ENCODE data around the gene DOCK9.
"Not testable (repeated sequence)": the region's sequence is repeated elsewhere in the genome, so short reads cannot be mapped to it uniquely, and the experiment has no call there.

The DOCK9 gene

DNA sequence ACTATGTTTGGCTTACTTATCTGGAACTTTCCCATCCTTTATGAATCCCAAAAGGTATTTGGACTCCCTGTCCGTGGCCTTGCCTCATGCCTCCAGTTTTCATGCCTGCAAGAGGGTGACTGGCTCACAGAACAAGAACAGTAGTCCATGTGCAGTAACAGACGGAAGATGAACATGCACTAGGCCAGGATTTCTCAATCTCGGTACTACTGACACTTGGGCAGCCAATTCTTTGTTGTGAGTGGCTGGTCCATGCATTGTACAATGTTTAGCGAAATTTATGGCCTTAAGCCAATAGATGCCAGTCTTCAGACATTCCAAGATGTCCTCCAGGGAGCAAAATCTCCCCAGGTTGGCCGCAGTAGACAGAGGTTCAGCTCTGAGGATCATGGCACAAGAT, 61.9 kb downstream of the DOCK9 start:
- no peak for DNase-seq

DNA sequence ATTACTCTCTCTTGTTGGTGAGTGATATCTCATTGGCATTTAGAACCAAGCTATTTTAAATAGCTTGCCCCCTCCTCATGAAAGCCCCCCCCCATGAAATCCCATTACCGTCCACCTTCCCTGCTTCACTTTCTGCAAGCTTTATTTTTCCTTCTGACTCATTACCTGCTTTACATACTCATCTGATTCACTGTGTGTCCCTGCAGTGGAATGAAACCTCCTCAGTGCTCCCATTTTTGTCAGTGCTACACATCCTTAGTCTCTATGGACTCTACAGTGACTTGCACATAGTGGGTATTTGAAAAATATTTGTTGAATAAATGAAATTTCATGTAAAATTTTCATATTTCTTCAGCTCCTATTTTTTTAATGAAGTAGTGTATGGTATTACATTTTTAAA, 62.3 kb downstream of the DOCK9 start:
- no peak for DNase-seq

DNA sequence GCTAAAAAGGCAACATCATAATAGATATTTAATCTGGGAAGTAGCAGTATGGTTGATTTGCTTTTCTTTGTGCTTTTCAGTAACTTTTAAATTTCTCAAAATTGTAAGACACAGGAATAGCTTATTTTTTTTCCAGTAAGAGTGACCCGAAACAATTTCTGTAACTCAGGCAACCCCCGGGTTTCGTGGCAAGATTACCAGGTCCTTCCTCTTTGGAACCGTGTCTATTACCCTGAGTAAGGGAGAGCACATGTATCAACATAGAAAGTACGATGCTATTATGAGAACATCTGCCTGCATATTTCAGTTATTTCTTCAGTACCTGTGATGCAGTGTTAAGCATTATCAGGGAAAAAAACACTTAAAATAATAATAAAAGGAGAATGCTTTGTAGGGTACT, 64.1 kb downstream of the DOCK9 start:
- DNase-seq = no peak

DNA sequence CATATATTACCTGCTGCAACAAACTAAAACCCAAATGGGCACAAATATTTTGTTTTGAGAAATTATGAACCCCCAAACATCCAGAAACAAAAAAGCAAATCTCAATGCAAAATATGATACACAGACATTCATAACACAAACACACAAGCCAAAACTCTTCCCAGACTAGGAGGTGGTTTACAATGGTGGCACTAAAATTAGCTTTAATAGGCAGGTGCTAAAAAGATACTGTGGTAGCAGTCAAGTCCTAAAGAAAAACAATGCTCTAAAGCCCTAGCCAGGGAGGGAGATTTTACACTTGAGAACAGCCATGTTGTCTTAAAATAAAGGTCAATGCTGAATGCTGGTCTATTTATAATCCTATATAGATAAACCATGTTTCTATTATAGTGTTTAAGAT, 65.0 kb downstream of the DOCK9 start:
- DNase-seq = no peak

DNA sequence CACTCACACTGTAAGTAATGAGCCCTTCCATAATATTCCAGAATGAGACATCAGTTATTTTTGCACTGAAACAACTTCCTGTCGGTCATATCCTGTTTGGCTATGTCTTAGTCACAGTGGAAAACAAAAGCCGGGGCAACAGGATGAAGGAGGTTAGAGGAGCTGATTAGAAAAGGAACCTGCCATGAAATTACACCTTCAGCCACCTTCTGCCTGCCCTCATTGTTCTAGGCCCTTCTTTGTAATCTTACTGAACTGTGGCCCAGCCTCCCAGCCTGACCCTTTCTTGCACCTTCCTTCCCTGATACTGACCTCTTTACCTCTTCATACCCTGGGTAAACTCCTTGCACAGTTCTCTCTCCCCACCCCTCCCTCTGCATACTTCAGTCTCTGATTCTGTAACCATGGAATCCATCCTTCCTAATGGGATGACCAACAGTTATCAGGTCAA, 67.3 kb downstream of the DOCK9 start:
- DNase-seq = no peak

DNA sequence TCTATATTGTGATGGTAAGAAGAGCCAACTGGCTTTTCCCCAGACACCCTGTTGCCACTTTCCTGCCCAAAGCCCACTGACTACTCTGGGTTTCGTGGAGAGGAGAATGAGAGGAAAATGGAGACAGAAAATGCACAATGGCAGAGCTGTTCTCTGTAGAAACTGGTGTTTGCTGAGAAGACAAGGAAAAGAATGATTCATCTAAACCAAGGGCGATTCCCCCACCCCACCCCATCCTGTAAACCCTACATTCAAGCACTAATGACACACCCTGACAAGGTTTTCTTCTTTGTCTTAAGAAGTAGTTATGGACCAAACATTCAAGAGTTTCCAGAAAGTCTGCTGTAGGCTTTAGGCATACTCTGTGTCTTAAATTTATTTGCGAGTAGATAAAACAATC, 68.8 kb downstream of the DOCK9 start:
- no peak for DNase-seq

DNA sequence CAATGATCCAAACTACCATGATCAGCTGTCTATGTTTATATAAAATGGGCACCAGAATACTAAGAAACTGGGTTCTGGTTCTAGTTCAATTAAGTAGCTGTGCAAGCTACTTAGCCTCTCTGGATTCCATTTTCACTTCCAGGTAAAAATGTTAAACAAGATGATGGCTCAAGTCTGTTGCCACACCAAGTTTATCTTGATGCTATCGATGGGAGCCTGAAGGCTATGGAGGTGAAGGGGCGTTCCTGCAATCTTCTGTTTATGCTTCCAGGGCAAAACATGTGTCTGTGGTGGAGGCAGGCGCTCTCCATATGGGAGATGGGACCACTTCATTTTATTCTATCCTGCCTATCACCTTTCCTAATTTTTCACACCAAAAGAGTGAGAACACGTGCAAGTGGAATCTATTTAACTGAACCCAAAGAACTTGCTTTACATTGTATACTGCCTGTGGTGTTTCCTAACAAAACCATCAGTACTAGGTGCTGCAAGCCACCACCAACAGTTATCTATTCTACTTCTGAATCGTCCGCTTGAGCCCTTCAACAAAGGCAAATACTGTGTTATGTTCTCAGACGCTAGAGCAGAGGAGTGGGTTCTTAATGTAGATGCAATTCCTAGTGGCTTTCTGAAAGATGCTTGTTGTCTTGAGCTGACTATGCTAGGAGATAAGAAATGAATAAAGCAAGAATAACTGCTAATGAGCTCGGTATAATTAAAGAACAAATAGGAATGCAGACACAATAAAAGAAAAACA, 70.9 kb downstream of the DOCK9 start:
- DNase-seq = no peak

DNA sequence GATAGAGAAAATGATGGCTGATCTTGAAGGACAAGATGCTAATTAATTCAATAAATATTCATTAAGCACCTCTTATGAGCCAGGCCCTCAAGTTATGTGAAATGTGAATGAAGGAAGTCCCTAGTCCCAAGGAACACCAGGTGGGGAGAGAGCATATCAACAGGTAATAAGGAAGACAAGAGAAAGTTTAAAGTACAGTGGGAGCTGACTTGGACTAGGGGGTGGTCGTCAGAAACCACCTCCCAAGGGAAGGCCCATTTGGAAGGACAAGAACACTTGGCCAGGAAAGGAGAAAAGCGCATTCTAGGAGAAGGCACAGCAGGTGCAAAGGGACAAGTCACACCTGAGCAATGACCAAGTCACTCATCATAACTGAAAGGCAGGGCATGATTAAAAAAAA, 72.7 kb downstream of the DOCK9 start:
- no peak for DNase-seq

DNA sequence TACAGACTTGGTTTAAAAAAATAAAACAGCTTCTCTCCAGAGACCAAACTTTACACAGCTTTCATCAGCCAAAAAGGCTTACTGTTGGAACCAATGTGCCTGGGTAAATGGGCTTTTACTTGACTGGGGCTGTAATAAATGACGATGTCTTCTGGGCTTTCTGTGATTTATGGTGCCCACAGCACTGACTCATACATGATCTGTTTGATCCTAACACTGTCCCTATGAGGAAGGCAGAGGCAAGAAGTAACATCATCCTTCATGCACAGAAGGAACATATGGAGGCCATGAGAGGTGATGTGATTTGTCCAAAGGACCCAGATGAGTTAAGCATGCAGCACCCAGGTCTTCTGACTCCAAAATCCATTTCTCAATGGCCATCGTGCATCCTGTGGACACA, 77.4 kb downstream of the DOCK9 start:
- no peak for DNase-seq

DNA sequence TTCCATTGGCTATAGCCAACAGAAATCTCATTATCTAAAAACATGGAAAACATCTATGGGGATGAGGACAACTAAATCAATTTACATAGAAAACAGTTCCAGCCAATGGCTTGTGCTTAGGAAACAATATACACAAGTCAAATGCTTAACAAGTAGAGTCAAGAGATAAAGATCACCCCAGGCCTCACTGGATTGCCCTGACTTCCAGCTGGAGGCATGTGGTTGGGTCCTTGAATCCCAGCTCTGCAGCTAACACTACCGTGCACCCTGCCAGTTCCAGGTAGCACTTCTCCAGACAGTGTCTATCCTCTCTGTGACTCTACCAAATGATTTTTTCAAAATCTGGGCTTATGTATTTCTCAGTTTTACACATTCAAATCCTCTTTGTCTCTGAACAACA, 80.2 kb downstream of the DOCK9 start:
- DNase-seq = no peak

DNA sequence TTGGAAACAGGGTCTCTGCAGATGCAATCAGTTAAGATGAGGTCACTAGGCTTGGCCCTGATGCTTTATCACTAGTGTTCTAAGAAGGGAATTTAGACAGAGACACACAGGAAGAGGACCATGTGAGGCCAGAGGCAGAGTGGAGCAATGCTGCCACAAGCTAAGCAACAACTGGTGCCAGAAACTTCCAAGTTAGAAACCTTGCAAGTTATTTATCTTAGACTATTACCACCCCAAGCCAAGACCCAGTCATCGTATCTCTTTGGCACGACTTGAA, 81.1 kb downstream of the DOCK9 start:
- DNase-seq = no peak

DNA sequence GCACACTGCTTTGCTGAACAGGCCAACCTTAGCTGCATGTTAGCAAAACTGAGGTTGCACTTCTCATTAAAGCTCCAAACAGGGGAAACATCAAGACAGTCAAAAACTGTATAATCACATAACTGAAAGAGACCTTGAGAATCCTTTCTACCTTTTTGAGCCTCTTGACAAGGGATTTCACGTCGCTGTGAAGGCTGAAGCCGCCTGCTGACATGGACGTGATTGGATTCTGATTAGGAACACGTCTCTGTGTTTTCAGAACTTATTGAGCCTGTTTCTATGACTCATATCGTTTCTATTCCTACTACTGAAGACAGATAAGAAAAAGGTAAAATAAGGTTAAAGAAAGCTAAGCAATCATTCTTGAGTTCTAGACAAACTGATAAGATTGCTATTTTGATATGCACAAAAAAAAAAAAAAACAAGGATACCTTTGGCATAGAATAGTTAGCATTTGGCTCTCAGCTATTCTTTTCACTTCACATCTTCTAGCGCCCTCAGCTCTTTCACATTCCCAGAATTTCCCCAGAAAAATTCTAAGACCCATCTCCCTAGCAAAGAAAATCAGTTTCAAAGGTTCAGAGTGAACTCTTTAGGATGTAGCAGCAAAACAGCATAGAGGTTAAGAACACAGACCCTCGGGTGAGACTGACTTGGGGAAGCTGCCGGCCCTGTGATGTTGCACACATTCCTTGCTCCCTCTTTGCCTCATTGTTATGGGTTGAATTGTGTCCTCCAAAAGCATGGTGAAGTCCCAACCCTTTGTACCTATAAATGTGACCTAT, 81.6 kb downstream of the DOCK9 start:
- no peak for DNase-seq

DNA sequence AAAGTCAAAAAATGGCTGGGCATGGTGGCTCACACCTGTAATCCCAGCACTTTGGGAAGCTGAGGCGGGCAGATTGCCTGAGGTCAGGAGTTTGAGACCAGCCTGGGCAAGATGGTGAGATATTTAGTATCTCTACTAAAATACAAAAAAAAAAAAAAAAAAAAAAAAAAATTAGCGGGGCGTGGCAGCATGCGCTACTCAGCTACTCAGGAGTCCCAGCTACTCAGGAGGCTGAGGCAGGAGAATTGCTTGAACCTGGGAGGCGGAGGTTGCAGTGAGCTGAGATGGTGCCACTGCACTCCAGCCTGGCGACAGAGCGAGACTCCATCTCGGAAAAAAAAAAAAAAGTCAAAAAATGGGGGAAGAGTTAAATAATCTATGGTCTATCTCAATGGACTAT, 83.0 kb downstream of the DOCK9 start:
- not testable (repeated sequence) for DNase-seq

DNA sequence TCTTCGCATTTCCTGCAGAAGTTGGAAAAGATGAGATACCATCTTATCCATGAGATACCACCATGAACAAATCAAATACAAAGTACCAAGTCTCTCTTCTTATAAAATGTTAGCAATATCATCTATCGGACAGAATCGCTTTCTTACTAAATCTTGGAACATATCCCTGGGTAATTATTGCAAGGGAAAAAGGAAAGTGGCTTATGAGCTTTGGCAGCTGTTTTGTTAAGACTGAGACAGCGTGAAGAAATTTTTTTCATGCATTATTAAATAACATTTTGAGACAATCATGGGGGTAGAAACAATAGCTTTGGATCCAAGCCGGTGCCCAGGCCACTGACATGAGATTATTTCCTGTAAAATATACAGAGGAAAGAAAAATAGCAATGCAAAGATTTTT, 84.5 kb downstream of the DOCK9 start:
- DNase-seq = no peak

DNA sequence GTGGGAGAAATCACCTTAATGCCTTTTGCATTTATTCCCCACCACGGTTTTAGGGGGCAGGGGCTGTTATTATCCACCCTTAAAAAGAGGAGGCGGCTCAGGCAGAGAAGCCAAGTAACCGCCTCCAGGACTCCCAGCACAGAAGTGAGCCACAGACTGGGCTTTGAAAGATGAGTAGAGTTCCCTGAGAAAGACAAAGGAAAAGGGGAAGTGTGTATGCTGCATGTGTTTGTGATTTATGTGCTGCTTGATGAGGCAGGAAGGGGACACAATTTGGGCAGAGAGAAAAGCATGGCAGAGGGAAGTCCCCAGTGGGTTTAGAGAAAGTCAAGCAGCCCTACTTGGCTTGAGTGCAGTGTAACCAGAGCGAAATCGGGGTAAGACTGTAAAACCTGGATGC, 85.0 kb downstream of the DOCK9 start:
- DNase-seq = no peak

DNA sequence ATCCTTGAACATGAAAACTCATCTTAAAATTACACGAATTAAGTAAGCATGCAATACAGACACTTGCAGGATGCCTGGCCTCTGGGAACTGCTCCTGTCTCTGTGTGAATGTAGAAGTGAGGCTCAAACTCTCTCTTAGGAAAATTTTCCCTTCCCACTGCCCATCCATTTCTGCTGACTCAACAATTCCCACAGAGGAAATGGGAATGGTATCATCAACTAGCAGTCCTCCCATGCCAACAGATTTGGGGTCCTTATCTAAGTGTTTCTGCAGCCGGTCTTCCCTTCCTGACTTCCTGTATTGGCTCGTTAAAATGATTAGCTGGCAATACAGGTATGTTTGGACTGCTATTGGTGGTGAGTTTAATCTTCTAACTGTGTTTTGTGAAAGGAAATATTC, 85.8 kb downstream of the DOCK9 start:
- DNase-seq = no peak

DNA sequence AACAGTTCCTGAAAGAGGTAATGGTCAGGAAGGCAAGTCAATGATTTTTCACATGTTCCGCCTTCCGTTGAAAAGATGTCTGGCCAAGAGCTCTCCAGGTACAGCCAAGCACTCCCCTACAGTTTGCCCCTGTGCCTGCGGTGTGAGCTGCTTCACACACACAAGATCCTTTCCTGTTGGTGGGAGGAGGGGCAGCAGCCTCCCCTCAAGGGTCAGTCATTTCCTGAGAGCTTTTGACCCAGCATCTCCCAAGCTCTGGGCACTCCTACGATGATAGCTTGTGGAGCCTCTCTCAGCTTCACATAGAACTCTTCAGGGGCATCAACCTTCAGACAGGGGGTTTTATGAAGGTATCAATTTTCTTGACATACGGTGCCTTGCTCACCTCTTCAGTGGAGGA, 86.9 kb downstream of the DOCK9 start:
- no peak for DNase-seq

DNA sequence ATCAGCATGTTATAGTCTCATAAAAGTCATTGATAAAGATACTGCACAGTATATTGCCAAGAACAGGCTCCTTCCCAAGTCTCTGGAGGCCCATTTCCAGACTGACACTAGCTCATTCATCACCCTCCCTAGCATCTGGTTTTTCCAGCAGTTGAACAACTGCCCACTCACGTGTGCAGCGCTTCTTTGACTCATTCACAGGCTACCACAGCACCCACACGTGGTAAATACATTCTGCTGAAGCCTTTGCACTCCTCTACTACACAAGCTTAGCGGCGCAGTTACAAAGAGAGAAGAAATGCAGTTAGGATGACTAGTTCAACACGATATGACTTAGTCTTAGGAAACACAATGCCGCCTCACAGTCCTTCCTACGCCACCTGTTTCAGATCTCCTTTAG, 87.7 kb downstream of the DOCK9 start:
- no peak for DNase-seq

DNA sequence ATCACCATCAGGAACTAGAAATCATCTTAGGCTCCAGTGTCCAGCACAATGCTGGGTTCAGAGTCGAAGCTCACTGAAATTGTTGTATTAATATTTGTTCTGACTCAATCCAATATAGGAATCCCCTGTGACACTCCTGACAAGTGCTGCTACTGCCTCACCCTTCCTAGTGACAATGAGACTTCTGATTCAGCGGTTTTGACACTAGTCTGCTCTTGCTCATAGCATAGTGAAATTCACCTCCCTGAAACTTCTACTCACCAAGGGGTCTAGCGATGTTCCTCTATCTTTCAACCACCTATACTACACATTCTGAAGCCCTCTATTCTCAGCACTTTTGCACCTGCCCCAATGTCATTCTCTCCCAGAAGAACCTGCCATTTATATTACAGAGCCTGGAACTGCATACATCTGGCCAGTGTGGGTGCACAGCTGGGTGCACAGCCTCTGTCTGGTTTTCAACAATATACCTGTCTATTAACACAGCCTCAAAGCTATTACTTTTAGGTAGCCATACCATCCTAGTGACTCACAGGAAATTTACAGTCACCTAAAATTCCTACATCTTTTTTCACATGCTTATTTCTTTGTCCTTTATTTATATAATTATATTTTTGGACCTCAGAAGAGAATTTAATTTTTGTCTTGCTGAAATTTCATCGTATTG, 88.3 kb downstream of the DOCK9 start:
- DNase-seq = no peak

DNA sequence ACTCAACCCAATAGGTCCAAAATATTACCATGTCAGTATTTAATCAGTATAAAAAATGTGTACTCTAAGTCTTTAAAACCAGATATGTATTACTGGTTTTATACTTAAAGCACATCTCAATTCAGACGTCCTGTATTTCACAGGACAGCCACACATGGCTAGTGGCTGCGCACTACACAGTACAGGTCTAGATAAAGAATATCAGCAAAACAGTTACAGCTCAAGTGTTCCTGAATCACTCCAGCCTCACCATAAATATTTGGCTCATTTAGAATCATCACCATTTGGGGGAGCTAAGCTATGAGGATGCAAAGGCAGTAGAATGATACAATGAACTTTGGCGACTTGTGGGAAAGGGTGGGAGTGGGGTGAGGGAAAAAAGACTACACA, 89.0 kb downstream of the DOCK9 start:
- DNase-seq = no peak

DNA sequence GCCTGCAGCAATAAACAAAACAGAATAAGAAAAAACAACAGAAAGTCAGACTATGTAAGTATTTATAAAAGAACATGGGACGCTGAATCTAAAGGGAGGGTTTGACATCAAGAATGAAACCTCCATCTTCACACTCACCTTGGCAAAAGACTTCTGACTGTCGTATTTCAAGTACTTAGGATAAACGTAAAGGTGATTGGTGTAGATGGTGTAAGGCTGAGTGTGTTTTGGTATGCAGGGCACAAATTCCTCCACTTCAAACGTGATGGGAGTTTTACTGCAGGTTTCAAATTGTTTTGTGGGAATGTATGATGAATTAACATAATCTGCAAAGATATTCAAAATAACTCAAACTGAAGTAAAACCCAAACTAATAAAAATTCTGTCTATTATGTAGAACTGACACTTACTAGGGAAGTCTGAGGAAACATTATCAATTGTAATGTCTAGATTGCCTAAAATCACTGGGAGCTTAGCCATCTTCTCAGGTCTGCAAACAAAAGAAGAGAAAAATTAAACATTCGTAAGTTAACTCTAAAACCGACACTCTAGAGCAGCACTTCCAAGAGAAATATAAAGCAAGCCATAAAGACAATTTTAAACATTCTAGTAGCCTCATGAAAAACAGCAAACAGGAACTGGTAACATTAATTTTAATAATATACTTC, 89.5 kb downstream of the DOCK9 start:
- no peak for DNase-seq

DNA sequence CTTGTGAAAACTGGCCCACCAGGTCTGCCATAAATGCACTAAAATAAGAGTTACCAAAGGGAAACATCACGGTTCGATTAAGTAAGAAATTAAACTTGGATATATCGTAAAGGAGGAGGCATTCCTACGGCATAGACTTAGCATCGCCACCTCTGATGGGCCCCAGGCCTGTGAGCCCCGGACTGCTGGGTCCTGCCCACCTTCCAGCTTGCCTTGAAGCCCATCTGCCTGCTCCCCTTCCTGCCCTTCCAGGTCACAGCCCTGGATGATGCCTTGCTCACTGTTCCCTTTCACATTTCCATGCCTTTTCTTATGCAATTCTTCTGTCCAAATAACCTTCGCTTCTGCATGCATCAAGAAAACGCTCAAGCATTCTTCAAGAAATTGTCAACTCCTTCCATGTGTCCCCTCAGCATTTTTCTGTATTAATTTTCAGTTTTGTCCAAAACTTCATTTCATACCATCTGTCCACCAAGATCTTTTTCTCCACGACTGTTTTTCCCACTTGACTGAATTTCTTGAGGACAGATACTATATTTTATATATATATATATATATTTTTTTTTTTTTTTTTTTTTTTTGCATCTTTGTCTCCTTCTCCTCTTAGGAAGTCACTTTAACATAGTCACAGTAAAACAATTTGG, 91.2 kb downstream of the DOCK9 start:
- DNase-seq = no peak

DNA sequence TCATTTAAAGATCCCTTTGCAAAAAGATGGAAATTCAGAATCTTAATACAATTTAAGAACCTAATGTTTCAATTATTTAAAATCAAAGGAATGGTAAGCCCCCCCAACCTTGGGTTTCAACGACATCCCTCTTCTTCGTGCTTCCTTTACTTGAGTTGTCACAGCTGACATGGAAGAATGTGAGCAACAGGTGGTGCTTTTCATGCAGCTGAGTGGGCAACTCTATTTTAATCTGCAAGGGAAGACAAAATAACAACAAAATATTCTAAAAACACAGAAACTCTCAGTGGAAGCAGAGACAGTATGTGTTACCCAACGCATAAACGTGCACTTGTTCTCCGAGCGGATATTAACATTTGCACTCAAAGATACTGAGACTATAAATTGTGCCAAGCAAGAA, 92.3 kb downstream of the DOCK9 start:
- DNase-seq = no peak
